ENCODE measurements around the gene GIT1. TPM values are rescaled to one million over a fixed set of nuclear protein-coding genes. Genes with fewer than 3 reads are reported as not detected.

Gene GIT1
- total RNA-seq, 2 donors from 2014 or later: 24.1 to 35.3 TPM

DNA sequence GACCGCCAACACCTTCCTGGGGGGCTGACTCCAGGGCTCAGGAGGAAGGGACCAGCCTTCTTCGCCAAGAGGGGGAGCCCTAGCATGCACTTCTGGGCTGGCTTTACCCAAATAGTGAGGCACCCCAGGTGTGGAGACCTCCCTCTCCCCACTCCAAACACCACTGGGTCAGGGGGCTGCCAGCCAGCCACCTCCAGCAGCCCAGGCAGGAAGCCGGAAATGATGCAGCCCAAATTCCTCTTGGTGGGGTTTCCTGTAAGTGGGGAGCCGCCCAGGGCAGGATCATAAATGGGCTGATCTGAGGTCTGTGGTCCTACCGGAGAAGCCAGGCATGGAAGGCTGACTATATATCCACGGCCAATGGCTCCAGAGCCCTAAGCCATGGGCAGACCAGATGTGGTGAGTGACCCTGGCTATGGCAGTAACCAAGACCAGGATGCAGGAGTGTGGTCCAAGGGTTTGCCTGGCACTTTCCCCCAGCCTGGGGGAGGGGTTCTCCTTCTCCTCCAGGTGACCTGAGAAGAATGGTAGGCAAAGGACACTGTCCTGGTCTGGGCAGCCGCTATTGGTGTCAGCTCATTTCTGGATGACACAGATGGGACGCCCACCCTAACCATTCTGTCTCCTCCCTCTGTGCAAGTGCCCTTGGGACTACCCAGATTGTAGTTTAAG, 4.2 kb downstream of the GIT1 start:
- Histone ChIP-seq H3K4me3 (no peak overlapping the region), H3K27ac (no peak overlapping the region), H3K27me3 (replicated peaks; ENCODE audit: insufficient read depth) (no peaks in the 10 kb centered on the region), H3K4me1 (ENCODE audit: control insufficient read depth in 1 of 2, low read depth in 2 of 2) (peaks cover 10 to 46% of the 10 kb centered on the region in 2 donors), H3K9me3 (no peaks in the 10 kb centered on the region), H3K36me3 (peaks cover 5% of the 10 kb centered on the region)
- ATAC-seq (ENCODE audit: insufficient number of reproducible peaks, low FRiP score, low read depth): no peak
- TF ChIP-seq, protein P1, sequence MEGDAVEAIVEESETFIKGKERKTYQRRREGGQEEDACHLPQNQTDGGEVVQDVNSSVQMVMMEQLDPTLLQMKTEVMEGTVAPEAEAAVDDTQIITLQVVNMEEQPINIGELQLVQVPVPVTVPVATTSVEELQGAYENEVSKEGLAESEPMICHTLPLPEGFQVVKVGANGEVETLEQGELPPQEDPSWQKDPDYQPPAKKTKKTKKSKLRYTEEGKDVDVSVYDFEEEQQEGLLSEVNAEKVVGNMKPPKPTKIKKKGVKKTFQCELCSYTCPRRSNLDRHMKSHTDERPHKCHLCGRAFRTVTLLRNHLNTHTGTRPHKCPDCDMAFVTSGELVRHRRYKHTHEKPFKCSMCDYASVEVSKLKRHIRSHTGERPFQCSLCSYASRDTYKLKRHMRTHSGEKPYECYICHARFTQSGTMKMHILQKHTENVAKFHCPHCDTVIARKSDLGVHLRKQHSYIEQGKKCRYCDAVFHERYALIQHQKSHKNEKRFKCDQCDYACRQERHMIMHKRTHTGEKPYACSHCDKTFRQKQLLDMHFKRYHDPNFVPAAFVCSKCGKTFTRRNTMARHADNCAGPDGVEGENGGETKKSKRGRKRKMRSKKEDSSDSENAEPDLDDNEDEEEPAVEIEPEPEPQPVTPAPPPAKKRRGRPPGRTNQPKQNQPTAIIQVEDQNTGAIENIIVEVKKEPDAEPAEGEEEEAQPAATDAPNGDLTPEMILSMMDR (IDR thresholded peaks at IDR 0.05): no peak
- no peak for DNase-seq (ENCODE audit: low spot score)

DNA sequence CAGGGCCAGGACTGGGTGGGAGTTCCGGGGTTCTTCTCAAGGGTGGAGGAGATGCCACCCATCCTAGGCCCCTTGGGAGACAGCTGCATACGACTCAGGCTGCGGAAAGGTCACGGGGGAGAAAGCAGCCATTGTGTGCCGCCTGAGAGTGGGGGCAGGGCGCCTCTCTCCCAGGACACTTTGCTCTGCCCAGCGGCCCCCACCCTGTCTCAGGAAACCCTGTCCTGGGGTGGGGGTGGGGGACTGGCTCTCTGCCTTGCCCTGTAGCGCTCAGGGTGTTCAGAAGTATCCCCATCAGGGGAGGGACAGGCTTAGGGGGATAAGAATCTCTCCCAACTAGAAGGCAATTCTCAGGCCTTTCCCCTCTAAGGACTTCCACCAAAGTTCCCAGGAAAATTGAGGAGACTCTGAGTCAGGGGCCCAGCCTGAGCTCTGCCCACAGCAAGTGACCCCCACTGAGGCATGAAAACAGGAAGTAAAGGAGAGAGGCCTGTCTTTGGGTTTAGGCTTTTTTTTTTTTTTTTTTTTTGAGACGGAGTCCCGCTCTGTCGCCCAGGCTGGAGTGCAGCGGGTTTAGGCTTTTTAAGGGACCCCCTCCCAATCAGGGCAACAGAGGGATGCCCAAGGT, 4.9 kb downstream of the GIT1 start:
- Histone ChIP-seq H3K4me3 (no peak overlapping the region), H3K27ac (no peak overlapping the region), H3K36me3 (peaks cover 5% of the 10 kb centered on the region), H3K27me3 (replicated peaks; ENCODE audit: insufficient read depth) (no peaks in the 10 kb centered on the region), H3K4me1 (ENCODE audit: control insufficient read depth in 1 of 2, low read depth in 2 of 2) (peaks cover 5 to 40% of the 10 kb centered on the region in 2 donors), H3K9me3 (no peaks in the 10 kb centered on the region)
- TF ChIP-seq, protein P1 (IDR thresholded peaks at IDR 0.05): no peak
- ATAC-seq (ENCODE audit: insufficient number of reproducible peaks, low FRiP score, low read depth) (no peak), DNase-seq (ENCODE audit: low spot score) (no peak)

DNA sequence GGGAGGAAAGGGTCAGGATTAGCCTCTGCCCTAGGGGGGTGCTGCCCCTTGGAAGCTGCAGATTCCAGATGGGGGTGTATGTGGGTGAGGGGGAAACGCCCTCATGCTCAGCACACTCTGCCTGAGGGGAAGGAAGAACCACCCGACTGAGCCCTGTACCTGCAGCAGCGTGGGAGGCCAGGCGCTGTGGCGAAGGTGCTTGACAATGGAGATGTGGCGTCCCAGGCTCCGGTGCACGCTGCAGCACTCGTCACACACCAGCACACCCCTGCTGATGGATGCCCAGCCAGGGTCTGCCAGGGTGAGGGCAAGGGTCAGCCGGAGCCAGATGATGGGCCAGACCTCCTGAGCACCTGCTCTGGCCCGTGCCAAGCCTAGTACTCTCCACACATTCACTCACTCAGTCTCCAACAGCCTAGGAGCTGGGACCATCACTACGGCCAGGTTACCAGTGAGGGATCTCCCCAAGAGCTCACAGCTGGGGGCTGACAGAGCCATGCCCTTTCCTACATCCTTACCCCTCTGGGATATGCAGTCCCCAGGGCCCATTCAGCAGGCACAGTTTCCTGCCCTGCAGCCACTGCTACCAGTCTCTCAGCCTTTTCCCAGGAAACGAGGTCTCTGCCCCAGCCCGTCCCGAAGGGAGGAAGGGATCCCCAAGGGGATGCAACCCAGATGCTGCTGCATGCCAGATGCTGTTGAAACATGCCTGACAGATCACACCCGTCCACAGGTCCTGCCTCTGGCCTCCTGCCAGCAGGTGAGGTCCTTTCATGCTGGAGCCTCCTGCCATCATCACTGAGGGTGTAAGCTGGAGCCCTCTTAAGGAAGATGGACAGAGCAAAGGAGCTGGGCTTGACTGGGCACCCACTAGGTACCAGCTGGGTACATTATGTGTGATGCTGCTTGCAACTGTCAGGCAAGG, 5.9 kb downstream of the GIT1 start:
- Histone ChIP-seq H3K9me3 (no peaks in the 10 kb centered on the region), H3K4me3 (no peak overlapping the region), H3K36me3 (peaks cover 5% of the 10 kb centered on the region), H3K27me3 (replicated peaks; ENCODE audit: insufficient read depth) (no peaks in the 10 kb centered on the region), H3K27ac (no peak overlapping the region), H3K4me1 (ENCODE audit: control insufficient read depth in 1 of 2, low read depth in 2 of 2) (peaks cover 5 to 39% of the 10 kb centered on the region in 2 donors)
- no peak for DNase-seq (ENCODE audit: low spot score)
- ATAC-seq (ENCODE audit: insufficient number of reproducible peaks, low FRiP score, low read depth): no peak
- TF ChIP-seq, protein P1 (IDR thresholded peaks at IDR 0.05): no peak

DNA sequence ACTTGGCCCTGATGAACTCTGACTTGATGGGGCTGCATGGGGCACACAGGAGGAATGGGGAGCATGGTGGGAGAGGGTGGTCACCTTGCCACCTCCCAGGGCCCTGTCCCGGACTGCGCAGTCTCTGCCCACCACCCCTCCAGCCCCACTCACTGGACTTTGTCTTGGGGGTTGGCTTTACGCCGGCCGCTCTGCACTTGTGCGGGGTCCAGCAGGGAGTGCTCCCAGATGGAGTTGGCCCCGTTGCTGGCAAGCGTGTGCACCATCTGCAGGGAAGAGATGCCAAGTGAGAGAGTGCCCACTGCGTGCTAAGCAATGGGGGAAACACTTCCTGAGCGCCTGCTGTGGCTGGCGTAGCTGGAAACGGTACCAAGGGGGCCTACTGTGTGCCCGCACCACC, 6.7 kb downstream of the GIT1 start:
- TF ChIP-seq, protein P1 (IDR thresholded peaks at IDR 0.05): no peak
- Histone ChIP-seq H3K27me3 (replicated peaks; ENCODE audit: insufficient read depth) (no peaks in the 10 kb centered on the region), H3K9me3 (no peaks in the 10 kb centered on the region), H3K36me3 (peaks cover 5% of the 10 kb centered on the region), H3K4me3 (no peak overlapping the region), H3K4me1 (ENCODE audit: control insufficient read depth in 1 of 2, low read depth in 2 of 2) (peaks cover 0 to 35% of the 10 kb centered on the region in 2 donors), H3K27ac (no peak overlapping the region)
- ATAC-seq (ENCODE audit: insufficient number of reproducible peaks, low FRiP score, low read depth) (no peak), DNase-seq (ENCODE audit: low spot score) (no peak)

DNA sequence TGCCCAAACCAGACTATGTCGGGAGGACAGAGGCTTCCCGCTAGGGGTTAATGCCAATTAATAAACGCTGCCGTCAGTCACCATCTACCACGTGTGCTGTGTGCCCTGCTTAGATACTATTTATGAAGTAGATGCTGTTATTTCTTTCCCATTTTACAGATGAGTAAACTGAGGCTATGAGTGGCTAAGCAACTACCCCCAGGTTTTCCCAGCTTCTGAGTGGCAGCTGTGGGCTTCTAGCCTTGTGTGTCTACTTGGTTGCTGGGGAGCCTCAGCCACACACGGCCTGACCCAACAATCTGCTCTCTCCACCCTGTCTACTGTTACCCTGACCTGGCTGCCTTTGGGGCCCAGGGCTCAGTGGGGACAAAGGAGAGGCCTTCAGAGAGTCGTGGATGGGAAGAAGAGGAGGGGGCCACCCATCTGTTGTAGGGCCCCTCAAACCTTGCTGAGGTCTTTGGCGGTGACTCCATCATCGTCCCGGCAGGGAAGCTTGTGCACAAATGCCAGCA, 7.1 kb downstream of the GIT1 start:
- Histone ChIP-seq H3K4me1 (ENCODE audit: control insufficient read depth in 1 of 2, low read depth in 2 of 2) (peaks cover 0 to 35% of the 10 kb centered on the region in 2 donors), H3K27me3 (replicated peaks; ENCODE audit: insufficient read depth) (no peaks in the 10 kb centered on the region), H3K27ac (no peak overlapping the region), H3K36me3 (peaks cover 5% of the 10 kb centered on the region), H3K9me3 (no peaks in the 10 kb centered on the region), H3K4me3 (no peak overlapping the region)
- TF ChIP-seq, protein P1 (IDR thresholded peaks at IDR 0.05): no peak
- no peak for DNase-seq (ENCODE audit: low spot score)
- no peak for ATAC-seq (ENCODE audit: insufficient number of reproducible peaks, low FRiP score, low read depth)
